Endothelial cell of umbilical vein (primary cell): Measurements from ENCODE around the gene BABAM2. TPM values are rescaled to one million over a fixed set of nuclear protein-coding genes. Genes with fewer than 3 reads are reported as not detected.

Experiments used
- BruUV-seq: library from RNA; stranded (reverse); fragments of 400-500 nt; replicated peaks from 2 replicates; lab custom pipeline; 2021; lab: Mats Ljungman, UMichigan
- CTCF ChIA-PET: fragments of 300-600, 350-600 bp; sonication (Branson Sonifier 250); formaldehyde crosslinking; loops from one replicate; lab custom pipeline; 2021; ENCODE audit warnings: antibody characterized with exemption, inconsistent platforms; lab: Charles Lee
- POLR2A ChIA-PET: fragments of 300-600, 350-600 bp; sonication (Branson Sonifier 250); formaldehyde crosslinking; loops from one replicate; lab custom pipeline; 2021; ENCODE audit warnings: antibody characterized with exemption, inconsistent platforms; lab: Charles Lee
- DNase-seq: peaks from one replicate; pipeline ENCODE4 v3.0.0-alpha.2; 2011; ENCODE audit warnings: low read depth, low spot score
- FAIRE-seq: peaks from 2 replicates; lab custom pipeline; 2011; peaks lifted over from hg19 to GRCh38; lab: Jason Lieb, UNC
- H2AFZ ChIP-seq: 2 replicates; pipeline ENCODE4 v1.6.0; 2012; ENCODE audit warnings: low read depth, low read length, control low read depth, inconsistent platforms
- H3K27ac ChIP-seq: 2 replicates; pipeline ENCODE4 v1.5.1; 2011; ENCODE audit warnings: low read depth, mild to moderate bottlenecking, control low read depth, low read length, moderate library complexity; ENCODE audit not compliant: insufficient read depth
- H3K27me3 ChIP-seq, 2 experiments: 2 replicates each; pipeline versions ENCODE4 v1.6.0 to v1.6.1; 2011; ENCODE audit warnings: low read length in 2 of 2, mixed read lengths in 1 of 2; ENCODE audit not compliant: control insufficient read depth in 2 of 2, insufficient read depth in 2 of 2
- H3K36me3 ChIP-seq, 2 experiments: 2 replicates in 1 of 2; 3 replicates in 1 of 2; pipeline ENCODE4 v1.5.1; 2011; ENCODE audit warnings: low read length in 2 of 2, mild to moderate bottlenecking in 1 of 2, moderate library complexity in 1 of 2; ENCODE audit not compliant: control insufficient read depth in 2 of 2, insufficient read depth in 2 of 2; ENCODE audit errors: extremely low read depth in 1 of 2
- H3K4me1 ChIP-seq: 3 replicates; pipeline ENCODE4 v1.5.1; 2011; ENCODE audit warnings: mild to moderate bottlenecking, low read length; ENCODE audit not compliant: control insufficient read depth, insufficient read depth; ENCODE audit errors: extremely low read depth
- H3K4me2 ChIP-seq: 2 replicates; pipeline ENCODE4 v1.6.1; 2011; ENCODE audit warnings: low read length, control low read depth, mixed read lengths; ENCODE audit not compliant: insufficient read depth
- H3K4me3 ChIP-seq, 3 experiments: fragments of 200-600 bp in 1 of 3; sonication (generic), shearing (Covaris generic) in 1 of 3; replicated peaks in 1 of 3; 2 replicates each; pipeline ENCODE4 v1.5.1; 2011 to 2016; ENCODE audit warnings: control low read depth in 3 of 3, low read length in 3 of 3, mild to moderate bottlenecking in 2 of 3, inconsistent platforms in 1 of 3, low read depth in 1 of 3, moderate library complexity in 1 of 3; ENCODE audit not compliant: insufficient read depth in 1 of 3
- H3K79me2 ChIP-seq: 2 replicates; pipeline ENCODE4 v1.6.0; 2012; ENCODE audit warnings: low read length, inconsistent platforms; ENCODE audit not compliant: control insufficient read depth, insufficient read depth
- H3K9ac ChIP-seq: replicated peaks from 2 replicates; pipeline ENCODE3; 2011; ENCODE audit warnings: low read length, control low read depth; ENCODE audit not compliant: insufficient read depth; ENCODE audit errors: extremely low read depth
- H3K9me1 ChIP-seq: replicated peaks from 3 replicates; pipeline ENCODE4 v1.6.0; 2011; ENCODE audit warnings: mild to moderate bottlenecking, low read length; ENCODE audit not compliant: control insufficient read depth, insufficient read depth; ENCODE audit errors: extremely low read depth
- H3K9me3 ChIP-seq: replicated peaks from 2 replicates; pipeline ENCODE4 v1.5.1; 2012; ENCODE audit warnings: low read length, inconsistent platforms; ENCODE audit not compliant: control insufficient read depth, insufficient read depth
- H4K20me1 ChIP-seq: replicated peaks from 2 replicates; pipeline ENCODE3; 2011; ENCODE audit warnings: mild to moderate bottlenecking, low read length; ENCODE audit not compliant: control insufficient read depth, insufficient read depth; ENCODE audit errors: extremely low read depth
- CTCF ChIP-seq, 2 donors: IDR thresholded peaks; 1 replicate in 1 of 2; 2 replicates in 1 of 2; pipeline ENCODE4 v1.5.1; 2011; ENCODE audit warnings: low read length in 2 of 2, mild to moderate bottlenecking in 2 of 2, moderate library complexity in 2 of 2, control low read depth in 1 of 2, inconsistent platforms in 1 of 2, low read depth in 1 of 2; ENCODE audit not compliant: insufficient read depth in 1 of 2; ENCODE audit errors: extremely low read depth in 1 of 2
- EZH2 ChIP-seq: IDR thresholded peaks from 2 replicates; pipeline ENCODE4 v1.6.1; 2012; ENCODE audit warnings: borderline replicate concordance, low read depth, mild to moderate bottlenecking, moderate library complexity, low read length, inconsistent platforms; ENCODE audit not compliant: severe bottlenecking
- FOS ChIP-seq: IDR thresholded peaks from 2 replicates; pipeline ENCODE4 v1.6.1; 2011; ENCODE audit warnings: mild to moderate bottlenecking, low read length, moderate library complexity, borderline replicate concordance; ENCODE audit not compliant: insufficient read depth
- GATA2 ChIP-seq: IDR thresholded peaks from 2 replicates; pipeline ENCODE4 v1.7.0; 2011; ENCODE audit warnings: low read depth, mild to moderate bottlenecking, moderate library complexity, mixed read lengths, low read length; ENCODE audit not compliant: insufficient read length, insufficient read depth
- JUN ChIP-seq: IDR thresholded peaks from 2 replicates; pipeline ENCODE4 v1.6.1; 2011; ENCODE audit warnings: borderline replicate concordance, low read depth; ENCODE audit not compliant: insufficient read length, insufficient read depth
- MAX ChIP-seq: IDR thresholded peaks from 2 replicates; pipeline ENCODE4 v1.6.1; 2011; ENCODE audit not compliant: insufficient read depth, insufficient read length
- MYC ChIP-seq: IDR thresholded peaks from one replicate; pipeline ENCODE4 v1.6.1; 2011; ENCODE audit warnings: mild to moderate bottlenecking, low read depth, low read length
- POLR2A ChIP-seq: IDR thresholded peaks from 2 replicates; pipeline ENCODE4 v1.6.1; 2012; ENCODE audit warnings: low read depth, mild to moderate bottlenecking, control low read depth, low read length
- POLR2AphosphoS5 ChIP-seq: IDR thresholded peaks from 2 replicates; pipeline ENCODE4 v1.6.1; 2012; ENCODE audit warnings: low read depth, mild to moderate bottlenecking, control low read depth, low read length, moderate library complexity; ENCODE audit not compliant: insufficient read depth
- dilution Hi-C: fragments of 300-500 bp; cut with MboI; formaldehyde crosslinking; loops from one replicate; pipeline ENCODE4 v1.15.0; 2019; ENCODE audit warnings: low sequenced_read_pairs; ENCODE audit not compliant: extremely low pct_ligation_motif_present
- intact Hi-C: fragments of 100-400 bp; cut with micrococcal nuclease; formaldehyde crosslinking; loops from one replicate; pipeline ENCODE4 v1.10.0; 2022
- polyA plus RNA-seq, 4 experiments: library from polyadenylated mRNA; depleted of rRNA in 3 of 4; stranded (reverse) in 3 of 4; unstranded in 1 of 4; fragments of >200 nt; gene quantifications; 2 replicates each; pipeline versions ENCODE4 v1.2.1 to v1.2.3, GENCODE V29; 2011 to 2012; ENCODE audit warnings: missing spikeins in 1 of 4
- total RNA-seq: library from RNA; stranded (reverse); gene quantifications from 2 replicates; pipeline ENCODE4 v1.2.3, GENCODE V29; 2021

BABAM2 gene
- total and polyA plus RNA-seq, 2 donors (not counting 3 experiments of a cell fraction or from before 2014, with no cell fraction given): 19.9 to 27.6 TPM

- Histone ChIP-seq H3K79me2 (no peaks in the 10 kb centered on the region), H3K9me1 (no peaks in the 10 kb centered on the region), H3K27ac (no peak overlapping the region), H3K4me1 (peaks cover 6% of the 10 kb centered on the region), H3K9ac (no peak overlapping the region), H3K36me3 (no peaks in the 10 kb centered on the region), H3K4me2 (no peak overlapping the region), H3K27me3 (no peaks in the 10 kb centered on the region), H3K4me3 (no peak overlapping the region), H3K9me3 (no peaks in the 10 kb centered on the region), H2AFZ (no peak overlapping the region), H4K20me1 (no peaks in the 10 kb centered on the region)
- ChIA-PET CTCF (no interaction called here), POLR2A (interaction anchor here (1.5 kb wide), 1 partner anchor 13 kb away, joined by 4 read pairs; no protein-coding TSS in a partner anchor)
- BruUV-seq: no TSS peak
- intact Hi-C loops (no loop called here), dilution Hi-C loops (no loop called here)
- FAIRE-seq: no peak
- no peak for TF ChIP-seq CTCF (IDR thresholded peaks at IDR 0.05; ENCODE audit: extremely low read depth in 1 of 2, insufficient read depth in 1 of 2, low read depth in 1 of 2, low read length in 2 of 2)
- no peak for DNase-seq
These were observed 198.4 kb downstream of the BABAM2 start for GRCh38 chr2:28088970-28089369.

GRCh38 chr2:28089486-28089885, 199.0 kb downstream of the BABAM2 start:
- intact Hi-C loops: no loop called here
- no peaks in the 10 kb centered on the region for H3K9me3 ChIP-seq
- no peak for DNase-seq

More at GRCh38 chr2:28089486-28089885, 199.0 kb downstream of the BABAM2 start:
- no TSS peak for BruUV-seq
- H3K9ac ChIP-seq: no peak overlapping the region
- no peaks in the 10 kb centered on the region for H3K79me2 ChIP-seq
- H3K4me2 ChIP-seq: no peak overlapping the region
- H2AFZ ChIP-seq: no peak overlapping the region
- TF ChIP-seq GATA2 (no peak), MYC (no peak), FOS (no peak), MAX (no peak), POLR2AphosphoS5 (no peak), EZH2 (no peak), CTCF (IDR thresholded peaks at IDR 0.05; ENCODE audit: extremely low read depth in 1 of 2, insufficient read depth in 1 of 2, low read depth in 1 of 2, low read length in 2 of 2) (no peak), POLR2A (no peak), JUN (no peak)
- H3K27ac ChIP-seq: no peak overlapping the region
- no peaks in the 10 kb centered on the region for H3K9me1 ChIP-seq
- peaks cover 7% of the 10 kb centered on the region for H3K4me1 ChIP-seq
- H4K20me1 ChIP-seq: no peaks in the 10 kb centered on the region
- no peak overlapping the region for H3K4me3 ChIP-seq
- FAIRE-seq: no peak
- ChIA-PET CTCF (no interaction called here), POLR2A (interaction anchor here (1.5 kb wide), 1 partner anchor 12 kb away, joined by 4 read pairs; no protein-coding TSS in a partner anchor)
- H3K36me3 ChIP-seq: no peaks in the 10 kb centered on the region
- dilution Hi-C loops: no loop called here
- H3K27me3 ChIP-seq: no peaks in the 10 kb centered on the region
